Occipital lobe (tissue), 3 donors: ENCODE results near the gene UBXN7. TPM values are rescaled to one million over a fixed set of nuclear protein-coding genes. Genes with fewer than 3 reads are reported as not detected.
"Not testable (repeated sequence)": the region's sequence is repeated elsewhere in the genome, so short reads cannot be mapped to it uniquely, and the experiment has no call there.

Experiments
- DNase-seq: peaks from one replicate; lab custom pipeline; 2025; lab: John Stamatoyannopoulos, UW
- small RNA-seq: library from RNA; depleted of rRNA; stranded (forward); fragments of <200 nt; gene quantifications from one replicate; pipeline ENCODE3, GENCODE V24; 2014
- total RNA-seq: library from RNA; depleted of rRNA; stranded (reverse); fragments of >200 nt; gene quantifications from one replicate; pipeline ENCODE4 v1.2.3, GENCODE V29; 2014

The UBXN7 gene
- total RNA-seq, 1 donor from 2014 or later = 65.0 TPM

DNA sequence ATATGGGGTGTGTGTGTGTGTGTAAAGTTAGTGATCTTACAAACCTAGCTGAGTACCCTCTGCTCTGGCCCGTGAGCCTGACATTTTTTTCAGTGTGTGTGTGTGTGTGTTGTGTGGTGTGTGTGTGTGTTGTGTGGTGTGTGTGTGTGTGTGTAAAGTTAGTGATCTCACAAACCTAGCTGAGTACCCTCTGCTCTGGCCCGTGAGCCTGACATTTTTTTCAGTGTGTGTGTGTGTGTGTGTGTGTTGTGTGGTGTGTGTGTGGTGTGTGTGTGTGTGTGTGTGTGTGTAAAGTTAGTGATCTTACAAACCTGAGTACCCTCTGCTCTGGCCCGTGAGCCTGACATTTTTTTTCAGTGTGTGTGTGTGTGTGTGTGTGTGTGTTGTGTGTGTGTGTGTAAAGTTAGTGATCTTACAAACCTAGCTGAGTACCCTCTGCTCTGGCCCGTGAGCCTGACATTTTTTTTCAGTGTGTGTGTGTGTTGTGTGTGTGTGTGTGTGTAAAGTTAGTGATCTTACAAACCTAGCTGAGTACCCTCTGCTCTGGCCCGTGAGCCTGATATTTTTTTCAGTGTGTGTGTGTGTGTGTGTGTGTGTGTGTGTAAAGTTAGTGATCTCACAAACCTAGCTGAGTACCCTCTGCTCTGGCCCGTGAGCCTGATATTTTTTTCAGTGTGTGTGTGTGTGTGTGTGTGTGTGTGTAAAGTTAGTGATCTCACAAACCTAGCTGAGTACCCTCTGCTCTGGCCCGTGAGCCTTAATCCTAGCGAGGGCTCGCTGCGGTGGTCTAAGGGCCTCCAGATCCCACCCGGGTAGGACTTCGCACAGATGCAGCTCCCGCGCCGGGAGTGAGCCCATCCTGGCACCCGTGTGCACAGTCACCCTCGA is 115.2 kb downstream of the UBXN7 start:
- DNase-seq = not testable (repeated sequence)

DNA sequence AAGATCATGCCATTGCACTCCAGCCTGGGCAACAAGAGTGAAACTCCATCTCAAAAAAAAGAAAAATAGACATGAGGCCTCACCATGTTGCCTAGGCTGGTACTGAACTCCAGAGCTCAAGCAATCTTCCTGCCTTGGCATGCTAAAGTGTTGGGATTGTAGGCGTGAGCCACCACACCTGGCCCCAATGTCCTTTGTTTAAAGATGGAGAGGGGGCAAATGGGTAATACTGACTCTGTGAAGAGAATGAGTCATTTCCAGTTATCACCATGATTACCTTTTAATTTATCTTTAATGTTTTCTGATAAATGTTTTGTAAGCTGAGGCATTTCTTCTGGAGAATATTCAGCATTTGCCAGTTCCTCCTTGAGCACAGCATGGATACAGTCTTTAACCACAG is 116.4 kb downstream of the UBXN7 start:
- no peak for DNase-seq

DNA sequence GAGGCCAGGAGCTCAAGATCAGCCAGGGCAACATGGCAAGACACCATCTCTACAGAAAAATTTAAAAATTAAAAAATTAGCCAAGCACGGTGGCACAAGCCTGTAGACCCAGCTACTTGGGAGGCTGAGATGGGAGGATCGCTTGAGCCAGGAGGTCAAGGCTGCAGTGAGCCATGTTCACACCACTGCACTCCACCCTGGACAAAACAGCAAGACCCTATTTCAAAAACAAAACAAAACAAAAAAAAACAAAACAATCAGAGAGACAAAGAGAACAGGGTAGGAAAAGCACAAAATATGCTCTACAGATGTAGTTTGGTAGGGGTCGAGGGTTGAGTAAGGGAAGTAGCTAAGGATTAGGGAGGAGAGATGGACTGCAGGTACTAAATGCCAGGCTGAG is 117.6 kb downstream of the UBXN7 start:
- no peak for DNase-seq

GRCh38 chr3:196314086-196314485 is 118.1 kb downstream of the UBXN7 start:
- not testable (repeated sequence) for DNase-seq

- not testable (repeated sequence) for DNase-seq
Observed at GRCh38 chr3:196302960-196303359, 129.3 kb downstream of the UBXN7 start.

DNA sequence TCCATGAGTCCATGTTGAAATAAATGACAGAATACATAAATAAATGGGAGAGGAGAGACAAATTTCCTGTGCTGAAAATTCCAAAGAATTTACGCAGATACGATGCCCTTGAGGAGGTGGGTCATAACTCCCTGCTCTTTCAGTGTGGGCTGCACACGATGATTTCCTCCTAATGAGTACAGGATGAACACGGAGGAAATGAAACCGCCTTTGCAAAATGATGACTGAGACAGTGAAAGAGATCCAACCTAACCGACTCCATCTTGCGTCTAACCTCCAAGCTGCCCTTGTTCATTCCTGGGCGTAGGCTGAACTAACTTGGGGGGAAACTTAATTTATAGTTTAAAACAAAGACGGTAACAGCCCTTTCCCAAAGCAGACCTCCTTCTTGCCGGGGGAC is 129.7 kb downstream of the UBXN7 start:
- DNase-seq = not testable (repeated sequence)

DNA sequence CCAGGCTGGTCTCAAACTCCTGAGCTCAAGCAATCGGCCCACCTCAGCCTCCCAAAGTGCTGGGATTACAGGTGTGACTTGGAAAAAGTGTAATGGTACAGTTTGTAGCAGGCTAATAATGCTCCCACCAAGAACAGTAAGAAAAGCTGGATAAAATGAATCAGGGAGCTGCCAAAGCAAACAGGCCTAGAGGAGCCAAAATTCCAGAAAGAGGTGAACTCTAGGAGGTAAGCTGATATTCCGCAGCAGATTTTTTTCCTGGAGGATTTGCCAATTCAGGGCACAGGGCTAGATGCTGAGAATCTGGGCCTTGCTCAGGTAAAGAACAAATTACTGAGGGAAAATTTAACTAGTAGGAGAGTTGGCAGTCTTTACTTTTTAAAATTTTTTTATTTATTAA is 133.7 kb downstream of the UBXN7 start:
- DNase-seq = no peak

Small RNAs within 50 kb of the gene (small RNA-seq; reads per million reads assigned to genes)
- gene AC069257.2 (not detected), gene AC083822.1 (not detected), gene AC117490.1 (not detected), gene RN7SL434P (not detected), gene RN7SL738P (not detected), gene RNU6-1279P (not detected), gene RNU6-910P (not detected)

Other genes with a start within 250 kb of the UBXN7 start
- gene ZDHHC19, start 221.0 kb downstream of the UBXN7 start, total RNA-seq = not detected
- gene SLC51A, start 215.9 kb downstream of the UBXN7 start, total RNA-seq = not detected
- gene PCYT1A, start 144.7 kb downstream of the UBXN7 start, total RNA-seq = 18.6 TPM
- 33.8 TPM for gene DYNLT2B, start 114.2 kb downstream of the UBXN7 start, total RNA-seq
- gene TM4SF19, start 94.0 kb downstream of the UBXN7 start, total RNA-seq = not detected
- gene RNF168, start 71.3 kb upstream of the UBXN7 start, total RNA-seq = 25.9 TPM
- gene SMCO1, start 82.9 kb upstream of the UBXN7 start, total RNA-seq = not detected
- 3.4 TPM for gene WDR53, start 136.1 kb upstream of the UBXN7 start, total RNA-seq
- 50.5 TPM for gene FBXO45, start 136.2 kb upstream of the UBXN7 start, total RNA-seq
- 1.2 TPM for gene NRROS, start 207.3 kb upstream of the UBXN7 start, total RNA-seq